Measurements from ENCODE around the gene SLC25A13. TPM values are rescaled to one million over a fixed set of nuclear protein-coding genes. Genes with fewer than 3 reads are reported as not detected.
A peak's percentile ranks its signal among the peaks of the same experiment; 100 is the strongest.

The SLC25A13 gene
- total and polyA plus RNA-seq, 9 of the 15 experiments (the other 6 are each of a cell fraction or from before 2014, with no cell fraction given): 21.4 to 80.2 (median 58.7) TPM

DNA sequence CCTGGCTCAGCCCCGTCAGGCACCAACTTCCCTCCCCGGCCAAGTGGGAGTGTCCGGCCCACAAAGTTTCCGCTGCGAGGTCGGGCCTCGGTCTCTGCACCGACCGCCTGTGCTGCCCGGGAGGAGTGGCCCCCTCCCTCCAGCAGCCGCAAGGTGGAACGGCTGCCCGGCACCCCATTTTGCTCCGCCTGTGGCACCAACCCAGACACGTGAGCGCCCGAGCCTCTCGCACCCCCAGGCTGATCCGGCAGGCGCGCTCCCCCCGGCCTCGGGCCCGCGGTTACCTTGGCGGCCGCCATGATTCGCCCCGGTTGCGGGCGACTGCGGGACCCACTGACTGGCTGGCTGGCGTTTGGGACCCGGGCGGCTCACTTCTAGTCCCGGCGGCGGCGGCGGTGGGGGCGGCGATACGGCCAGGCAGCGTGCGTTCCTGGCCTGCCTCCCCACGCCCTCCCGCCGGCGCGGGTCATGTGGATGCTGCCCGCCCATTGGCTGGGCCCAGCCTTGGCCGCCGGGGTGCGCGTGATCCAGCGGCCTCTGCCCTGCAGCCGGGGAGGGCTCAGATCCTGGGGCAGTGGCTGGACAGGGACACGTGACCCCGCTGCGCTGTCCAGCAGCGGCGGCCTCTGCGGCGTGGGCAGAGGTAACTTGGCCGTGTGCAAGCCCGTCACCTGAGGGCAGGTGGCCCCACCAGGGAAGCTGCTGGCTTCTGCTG is at the start of gene SLC25A13 (continued):
- TF ChIP-seq ZBTB26 (CRISPR knock-in tag; IDR thresholded peaks at IDR 0.05) (no peak), PHB2 (IDR thresholded peaks at IDR 0.05; ENCODE audit: low read depth) (peak; percentile 19; the same call in 1 of the 2 replicates), CBX3 (IDR thresholded peaks at IDR 0.05; ENCODE audit: borderline replicate concordance in 1 of 2, low read length in 2 of 2) (peak in 1 of 2 experiments; percentile 59; a peak in 2 of 3 replicates), GABPA (tag; conservative IDR thresholded peaks at IDR 0.05; ENCODE audit: low read depth) (peak; percentile 80), BRF2 (IDR thresholded peaks at IDR 0.05; ENCODE audit: borderline replicate concordance, insufficient read depth, insufficient read length) (no peak), AFF1 (IDR thresholded peaks at IDR 0.05; ENCODE audit: low read depth in 1 of 2, partially characterized antibody in 2 of 2) (peak in 1 of 2 experiments; percentile 86), CCAR2 (IDR thresholded peaks at IDR 0.05; ENCODE audit: low read depth, low read length) (no peak), PURB (CRISPR knock-in tag; IDR thresholded peaks at IDR 0.05; ENCODE audit: low read depth) (no peak), SIX5 (IDR thresholded peaks at IDR 0.05; ENCODE audit: borderline replicate concordance in 1 of 2, insufficient read depth in 1 of 2, low read depth in 1 of 2, low read length in 2 of 2) (no peak), ZNF143 (CRISPR knock-in tag; IDR thresholded peaks at IDR 0.05) (0 out of 2 replicates have a peak, but pooled peaks have one; percentile 48), KAT7 (CRISPR knock-in tag; IDR thresholded peaks at IDR 0.05; ENCODE audit: borderline replicate concordance) (peak; percentile 97; the same call in 1 of the 2 replicates), ETS1 (conservative IDR thresholded peaks at IDR 0.05; ENCODE audit: control insufficient read depth, low read depth, low read length) (no peak; the same call in none of the 2 replicates), TRIM28 (IDR thresholded peaks at IDR 0.05) (no peak), SMARCB1 (IDR thresholded peaks at IDR 0.05; ENCODE audit: insufficient read length, low read depth) (no peak), POLR2H (tag; IDR thresholded peaks at IDR 0.05; ENCODE audit: low read depth) (no peak)
- TF ChIP-seq, protein P1, sequence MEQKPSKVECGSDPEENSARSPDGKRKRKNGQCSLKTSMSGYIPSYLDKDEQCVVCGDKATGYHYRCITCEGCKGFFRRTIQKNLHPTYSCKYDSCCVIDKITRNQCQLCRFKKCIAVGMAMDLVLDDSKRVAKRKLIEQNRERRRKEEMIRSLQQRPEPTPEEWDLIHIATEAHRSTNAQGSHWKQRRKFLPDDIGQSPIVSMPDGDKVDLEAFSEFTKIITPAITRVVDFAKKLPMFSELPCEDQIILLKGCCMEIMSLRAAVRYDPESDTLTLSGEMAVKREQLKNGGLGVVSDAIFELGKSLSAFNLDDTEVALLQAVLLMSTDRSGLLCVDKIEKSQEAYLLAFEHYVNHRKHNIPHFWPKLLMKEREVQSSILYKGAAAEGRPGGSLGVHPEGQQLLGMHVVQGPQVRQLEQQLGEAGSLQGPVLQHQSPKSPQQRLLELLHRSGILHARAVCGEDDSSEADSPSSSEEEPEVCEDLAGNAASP (IDR thresholded peaks at IDR 0.05): no peak

Data from K562 (cell line).